Neuronal stem cell (in vitro differentiated cells): ENCODE measurements around the gene POLDIP3.
"Not testable (repeated sequence)": the region's sequence is repeated elsewhere in the genome, so short reads cannot be mapped to it uniquely, and the experiment has no call there.

Source experiments
- DNase-seq: peaks from one replicate; pipeline ENCODE4 v3.0.0-alpha.2; 2013; ENCODE audit warnings: low spot score
- H2AFZ ChIP-seq: one replicate; pipeline ENCODE4 v1.6.1; 2013; ENCODE audit warnings: mild to moderate bottlenecking, low read length, inconsistent platforms
- H2AK5ac ChIP-seq: 2 replicates; pipeline ENCODE4 v1.6.1; 2013; ENCODE audit warnings: low read depth, mild to moderate bottlenecking, inconsistent platforms, low read length, moderate library complexity, mixed read lengths
- H2BK120ac ChIP-seq: 2 replicates; pipeline ENCODE4 v1.6.1; 2013; ENCODE audit warnings: low read depth, mild to moderate bottlenecking, inconsistent platforms, low read length, moderate library complexity, mixed read lengths
- H2BK12ac ChIP-seq: one replicate; pipeline ENCODE4 v1.6.1; 2013; ENCODE audit warnings: low read length, inconsistent platforms
- H2BK15ac ChIP-seq: 2 replicates; pipeline ENCODE4 v1.6.1; 2013; ENCODE audit warnings: mild to moderate bottlenecking, low read length, inconsistent platforms, mixed read lengths
- H2BK5ac ChIP-seq: one replicate; pipeline ENCODE4 v1.6.1; 2013; ENCODE audit warnings: inconsistent platforms, mild to moderate bottlenecking, low read length, moderate library complexity
- H3K14ac ChIP-seq: one replicate; pipeline ENCODE4 v1.6.1; 2013; ENCODE audit warnings: low read length, inconsistent platforms
- H3K18ac ChIP-seq: 2 replicates; pipeline ENCODE4 v1.6.1; 2013; ENCODE audit warnings: low read length, inconsistent platforms
- H3K23ac ChIP-seq: 2 replicates; pipeline ENCODE4 v1.6.1; 2013; ENCODE audit warnings: low read depth, mild to moderate bottlenecking, mixed read lengths, low read length, inconsistent platforms; ENCODE audit not compliant: poor library complexity
- H3K27ac ChIP-seq: replicated peaks from 3 replicates; pipeline ENCODE4 v1.5.1; 2013; ENCODE audit warnings: low read length, inconsistent platforms
- H3K27me3 ChIP-seq, 3 experiments: 2 replicates each; pipeline ENCODE4 v1.6.1; 2013; ENCODE audit warnings: low read length in 3 of 3, mild to moderate bottlenecking in 2 of 3, inconsistent platforms in 1 of 3, low read depth in 1 of 3, mixed read lengths in 1 of 3, moderate library complexity in 1 of 3; ENCODE audit not compliant: control insufficient read depth in 3 of 3, insufficient read depth in 3 of 3
- H3K36me3 ChIP-seq, 2 donors: replicated peaks in 1 of 2; 2 replicates each; pipeline ENCODE4 v1.6.1; 2013; ENCODE audit warnings: low read length in 2 of 2; ENCODE audit not compliant: control insufficient read depth in 2 of 2, insufficient read depth in 2 of 2
- H3K4ac ChIP-seq: 2 replicates; pipeline ENCODE4 v1.6.1; 2013; ENCODE audit warnings: inconsistent platforms, mild to moderate bottlenecking, low read length, moderate library complexity
- H3K4me1 ChIP-seq, 2 donors: 1 replicate in 1 of 2; 2 replicates in 1 of 2; pipeline ENCODE4 v1.6.1; 2013; ENCODE audit warnings: low read length in 2 of 2, low read depth in 1 of 2; ENCODE audit not compliant: control insufficient read depth in 2 of 2, insufficient read depth in 1 of 2
- H3K4me2 ChIP-seq: one replicate; pipeline ENCODE4 v1.6.1; 2013; ENCODE audit warnings: mild to moderate bottlenecking, low read length, inconsistent platforms; ENCODE audit not compliant: insufficient read depth, poor library complexity, severe bottlenecking
- H3K4me3 ChIP-seq, 2 donors: 2 replicates each; pipeline ENCODE4 v1.5.1; 2013; ENCODE audit warnings: low read length in 2 of 2, mild to moderate bottlenecking in 2 of 2, inconsistent platforms in 1 of 2, moderate library complexity in 1 of 2
- H3K79me1 ChIP-seq: one replicate; pipeline ENCODE4 v1.6.1; 2013; ENCODE audit warnings: low read depth, mild to moderate bottlenecking, inconsistent platforms, low read length, moderate library complexity
- H3K9ac ChIP-seq: one replicate; pipeline ENCODE4 v1.6.1; 2013; ENCODE audit warnings: mild to moderate bottlenecking, low read depth, low read length, inconsistent platforms; ENCODE audit not compliant: poor library complexity
- H3K9me3 ChIP-seq, 2 donors: replicated peaks in 1 of 2; 2 replicates each; pipeline versions ENCODE3 to v1.6.1; 2013; ENCODE audit warnings: low read length in 2 of 2, mild to moderate bottlenecking in 2 of 2, inconsistent platforms in 1 of 2, low read depth in 1 of 2, mixed read lengths in 1 of 2, moderate library complexity in 1 of 2; ENCODE audit not compliant: control insufficient read depth in 2 of 2, insufficient read depth in 1 of 2
- H4K8ac ChIP-seq: one replicate; pipeline ENCODE4 v1.6.1; 2013; ENCODE audit warnings: low read depth, mild to moderate bottlenecking, inconsistent platforms, low read length, moderate library complexity
- H4K91ac ChIP-seq: one replicate; pipeline ENCODE4 v1.6.1; 2013; ENCODE audit warnings: low read length, low read depth, mild to moderate bottlenecking, inconsistent platforms; ENCODE audit not compliant: poor library complexity
- WGBS, 2 donors: extraction: QIAGEN DNeasy Blood & Tissue Kit; methylation state at CpG; one replicate each; pipeline ENCODE4 v1.1.7; 2013; ENCODE audit warnings: missing lambda C conversion rate in 2 of 2, mixed read lengths in 1 of 2; ENCODE audit not compliant: insufficient read length in 2 of 2, insufficient replicate concordance in 1 of 2; ENCODE audit errors: extremely low coverage in 2 of 2; 5-methylcytosine and 5-hydroxymethylcytosine counted together

The POLDIP3 gene

DNA sequence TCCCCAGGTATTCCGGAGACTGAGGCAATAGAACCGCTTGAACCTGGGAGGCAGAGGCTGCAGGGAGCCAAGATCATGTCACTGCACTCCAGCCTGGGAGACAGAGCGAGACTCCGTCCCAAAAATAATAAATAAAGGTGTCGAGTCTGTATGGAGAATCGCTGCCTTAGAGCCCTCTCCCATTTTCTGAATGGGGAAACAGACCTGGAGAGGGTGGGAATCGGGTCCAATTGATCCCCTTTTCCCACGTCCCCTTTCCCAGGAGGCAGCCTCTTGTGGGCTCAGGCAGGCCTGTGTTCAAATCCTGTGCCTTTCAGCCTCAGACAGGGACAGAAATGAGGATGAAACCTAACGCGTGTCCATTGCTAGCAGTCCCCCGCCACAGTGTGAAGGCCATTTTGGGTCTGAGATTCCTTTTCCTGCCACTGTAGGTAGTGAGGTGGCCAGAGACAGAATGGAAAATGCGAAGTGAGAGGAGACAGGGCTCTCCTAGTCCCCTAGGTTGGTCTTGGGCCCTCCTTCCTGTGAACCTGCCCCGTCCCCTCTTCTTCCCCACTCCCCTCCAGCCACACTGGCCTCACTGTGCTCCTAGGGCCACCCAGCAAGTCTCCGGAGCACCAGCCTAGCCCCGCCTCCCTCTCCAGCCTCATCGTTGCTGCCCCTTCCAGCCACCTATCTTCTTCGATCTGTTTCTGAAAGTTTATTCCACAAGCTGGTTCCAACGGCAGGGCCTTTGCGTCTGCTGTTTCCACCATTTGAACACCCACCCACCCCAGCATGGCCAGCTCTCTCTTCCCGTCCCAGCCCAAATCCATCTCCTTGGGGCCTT, 2.7 kb upstream of the POLDIP3 start:
- no peak overlapping the region for H2BK15ac ChIP-seq
- no peak overlapping the region for H4K91ac ChIP-seq
- H4K8ac ChIP-seq: no peak overlapping the region
- no peaks in the 10 kb centered on the region for H3K9me3 ChIP-seq
- H3K79me1 ChIP-seq: peaks cover 6% of the 10 kb centered on the region
- peaks cover 5 to 14% of the 10 kb centered on the region in 2 donors for H3K4me1 ChIP-seq
- no peak overlapping the region for H2BK5ac ChIP-seq
- H3K9ac ChIP-seq: no peak overlapping the region
- no peak overlapping the region for H3K27ac ChIP-seq
- H3K36me3 ChIP-seq: peaks cover 8 to 37% of the 10 kb centered on the region in 2 donors
- no peak overlapping the region for H3K4me2 ChIP-seq
- no peak overlapping the region for H3K4me3 ChIP-seq
- no peak overlapping the region for H2AFZ ChIP-seq
- no peaks in the 10 kb centered on the region for H3K27me3 ChIP-seq
- WGBS, 2 donors: no CpG with 5 or more reads among the region's 20 CpGs
- H3K23ac ChIP-seq: peak overlapping the region; percentile 11
- DNase-seq: no peak
- no peak overlapping the region for H3K4ac ChIP-seq
- H2BK12ac ChIP-seq: no peak overlapping the region
- peak overlapping the region; percentile 39 for H3K18ac ChIP-seq
- no peak overlapping the region for H3K14ac ChIP-seq
- no peak overlapping the region for H2AK5ac ChIP-seq
- H2BK120ac ChIP-seq: no peak overlapping the region

DNA sequence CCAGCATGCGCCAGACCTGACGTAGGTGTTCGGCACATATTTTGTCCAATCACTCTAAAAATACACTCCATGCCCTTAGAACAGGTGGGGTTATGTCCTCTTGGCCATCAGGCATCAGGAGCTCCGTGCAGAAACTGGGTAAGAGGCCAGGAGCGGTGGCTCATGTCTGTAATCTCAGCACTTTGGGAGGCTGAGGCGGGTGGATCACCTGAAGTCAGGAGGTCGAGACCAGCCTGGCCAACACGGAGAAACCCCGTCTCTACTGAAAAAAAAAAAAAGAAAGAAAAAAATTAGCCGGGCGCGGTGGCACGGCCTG, 1.1 kb upstream of the POLDIP3 start:
- H2BK120ac ChIP-seq, H2BK5ac ChIP-seq, H3K27me3 ChIP-seq, H2BK15ac ChIP-seq, H2BK12ac ChIP-seq, H3K23ac ChIP-seq, H3K9ac ChIP-seq, DNase-seq, H3K79me1 ChIP-seq, H4K91ac ChIP-seq, H3K4ac ChIP-seq, H2AK5ac ChIP-seq, H3K9me3 ChIP-seq, H3K14ac ChIP-seq, H4K8ac ChIP-seq: not testable (repeated sequence)
- peak overlapping the region; percentile 46 for H2AFZ ChIP-seq
- peak overlapping the region; percentile 80 for H3K27ac ChIP-seq
- H3K4me3 ChIP-seq: peak overlapping the region in 1 of 2 donors; percentile 71
- peak overlapping the region; percentile 56 for H3K4me2 ChIP-seq
- peaks cover 12 to 47% of the 10 kb centered on the region in 2 donors for H3K36me3 ChIP-seq
- WGBS, 2 donors: no CpG with 5 or more reads among the region's 13 CpGs
- peaks cover 8 to 12% of the 10 kb centered on the region in 2 donors for H3K4me1 ChIP-seq
- H3K18ac ChIP-seq: peak overlapping the region; percentile 66

DNA sequence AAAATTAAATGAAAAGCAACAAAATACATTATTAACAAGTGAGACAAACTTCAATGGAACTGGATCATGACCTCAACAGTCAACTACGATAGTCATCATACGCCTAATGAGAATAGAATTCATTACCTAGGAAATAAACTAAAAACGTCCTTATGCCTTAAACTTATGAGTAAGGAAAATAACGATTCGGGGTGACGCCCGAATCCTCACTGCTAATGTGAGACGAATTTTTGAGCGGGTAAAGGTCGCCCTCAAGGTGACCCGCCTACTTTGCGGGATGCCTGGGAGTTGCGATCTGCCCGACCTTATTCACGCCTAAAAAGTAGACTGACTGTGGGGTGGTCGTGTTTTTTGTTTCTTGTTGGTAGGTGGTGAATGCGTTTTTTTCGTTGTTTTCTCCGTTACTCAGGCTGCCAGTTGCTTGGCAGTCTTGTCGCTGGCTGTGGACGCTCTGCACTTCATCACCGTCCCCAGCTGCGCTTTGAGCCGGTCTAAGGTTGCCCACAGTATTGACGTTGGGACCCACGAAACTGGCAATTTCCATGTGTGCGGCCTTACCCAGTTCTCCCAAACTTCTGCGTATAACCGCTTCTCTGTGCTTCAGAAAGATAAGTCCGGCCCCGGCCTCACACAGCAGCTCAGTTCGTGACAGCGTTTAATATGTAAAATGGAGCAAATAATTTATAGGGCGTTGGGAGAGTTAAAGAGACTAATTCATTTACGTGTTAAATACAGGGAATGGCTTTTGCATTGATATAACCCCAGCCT, 593 bp upstream of the POLDIP3 start:
- H3K27ac ChIP-seq: peak overlapping the region; percentile 98

DNA sequence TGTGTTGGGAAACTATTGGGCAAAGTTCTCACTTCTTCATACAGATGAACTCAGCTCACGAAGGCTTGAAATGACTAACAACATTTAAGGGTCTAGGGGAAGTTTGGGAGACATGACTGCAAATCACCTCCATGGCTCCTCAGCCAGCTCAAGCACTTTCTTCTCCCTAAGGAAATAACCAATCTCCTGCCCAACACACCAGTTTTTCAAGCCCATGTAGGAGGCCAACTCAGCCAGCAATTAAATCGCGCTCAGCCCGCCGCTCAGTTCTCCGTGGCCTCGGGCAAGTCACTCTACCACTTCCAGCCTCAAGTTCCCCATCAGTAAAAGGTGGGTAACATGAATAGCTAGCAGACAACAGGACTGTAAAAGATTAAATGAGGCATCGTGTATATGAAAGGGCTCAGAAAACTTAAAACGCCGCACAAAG, 796 bp downstream of the POLDIP3 start:
- no CpG with 5 or more reads among the region's 10 CpGs for WGBS, 2 donors
- Histone ChIP-seq H3K9ac (peak overlapping the region; percentile 89), H3K4ac (no peak overlapping the region)

More for the DNA sequence above, 593 bp upstream of the POLDIP3 start:
- Histone ChIP-seq H2AFZ (peak overlapping the region; percentile 92), H3K18ac (peak overlapping the region; percentile 29), H3K79me1 (peaks cover 13% of the 10 kb centered on the region), H2AK5ac (no peak overlapping the region), H3K4me3 (peak overlapping the region; percentile 31 to 71), H3K9me3 (peaks cover 0 to under 1% of the 10 kb centered on the region in 2 donors), H3K27me3 (no peaks in the 10 kb centered on the region), H2BK15ac (no peak overlapping the region), H3K4me1 (peaks cover 9 to 12% of the 10 kb centered on the region in 2 donors), H2BK120ac (no peak overlapping the region), H3K14ac (no peak overlapping the region), H4K91ac (no peak overlapping the region), H3K23ac (peak overlapping the region; percentile 100), H3K4ac (no peak overlapping the region), H3K36me3 (peaks cover 12 to 47% of the 10 kb centered on the region in 2 donors), H4K8ac (no peak overlapping the region), H2BK5ac (no peak overlapping the region), H3K9ac (no peak overlapping the region), H3K4me2 (peak overlapping the region; percentile 56), H2BK12ac (no peak overlapping the region)
- WGBS, 2 donors: no CpG with 5 or more reads among the region's 35 CpGs
- DNase-seq: peak; percentile 89

More for the DNA sequence above, 796 bp downstream of the POLDIP3 start:
- Histone ChIP-seq H3K27ac (peak overlapping the region; percentile 98), H3K79me1 (peaks cover 14% of the 10 kb centered on the region), H3K4me2 (peak overlapping the region; percentile 95), H3K9me3 (peaks cover 0 to 2% of the 10 kb centered on the region in 2 donors), H2BK5ac (peak overlapping the region; percentile 97), H3K23ac (no peak overlapping the region), H2BK15ac (peak overlapping the region; percentile 88), H2AFZ (peak overlapping the region; percentile 92), H3K18ac (peak overlapping the region; percentile 99), H3K36me3 (peaks cover 6 to 41% of the 10 kb centered on the region in 2 donors), H4K91ac (peak overlapping the region; percentile 48), H3K14ac (peak overlapping the region; percentile 78), H4K8ac (no peak overlapping the region), H2BK12ac (no peak overlapping the region), H3K27me3 (no peaks in the 10 kb centered on the region), H2AK5ac (peak overlapping the region; percentile 40), H3K4me1 (peaks cover 17 to 19% of the 10 kb centered on the region in 2 donors), H3K4me3 (peak overlapping the region; percentile 71 to 97), H2BK120ac (no peak overlapping the region)
- no peak for DNase-seq
